Measurements from ENCODE around the gene ST8SIA5.

The ST8SIA5 gene

DNA sequence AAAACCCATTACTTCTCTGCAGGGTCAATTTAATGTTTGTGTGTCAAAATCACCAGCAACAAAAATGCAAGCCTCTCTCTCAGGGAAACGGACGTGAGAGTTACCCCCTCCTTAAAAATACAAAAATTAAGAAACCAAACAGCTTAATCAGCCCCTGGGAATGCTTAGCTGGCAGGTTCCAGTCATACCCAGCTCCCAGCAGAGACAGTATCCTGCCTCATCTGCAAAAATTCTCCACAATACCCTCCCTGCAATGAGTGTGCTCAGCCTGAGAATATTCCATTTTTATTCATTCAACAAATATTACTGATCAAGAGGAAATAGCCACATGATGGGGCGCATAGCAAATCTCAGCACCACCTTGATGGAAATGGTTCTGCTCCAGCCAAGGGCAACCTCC, 36.3 kb downstream of the ST8SIA5 start:
- TF ChIP-seq, protein P1, sequence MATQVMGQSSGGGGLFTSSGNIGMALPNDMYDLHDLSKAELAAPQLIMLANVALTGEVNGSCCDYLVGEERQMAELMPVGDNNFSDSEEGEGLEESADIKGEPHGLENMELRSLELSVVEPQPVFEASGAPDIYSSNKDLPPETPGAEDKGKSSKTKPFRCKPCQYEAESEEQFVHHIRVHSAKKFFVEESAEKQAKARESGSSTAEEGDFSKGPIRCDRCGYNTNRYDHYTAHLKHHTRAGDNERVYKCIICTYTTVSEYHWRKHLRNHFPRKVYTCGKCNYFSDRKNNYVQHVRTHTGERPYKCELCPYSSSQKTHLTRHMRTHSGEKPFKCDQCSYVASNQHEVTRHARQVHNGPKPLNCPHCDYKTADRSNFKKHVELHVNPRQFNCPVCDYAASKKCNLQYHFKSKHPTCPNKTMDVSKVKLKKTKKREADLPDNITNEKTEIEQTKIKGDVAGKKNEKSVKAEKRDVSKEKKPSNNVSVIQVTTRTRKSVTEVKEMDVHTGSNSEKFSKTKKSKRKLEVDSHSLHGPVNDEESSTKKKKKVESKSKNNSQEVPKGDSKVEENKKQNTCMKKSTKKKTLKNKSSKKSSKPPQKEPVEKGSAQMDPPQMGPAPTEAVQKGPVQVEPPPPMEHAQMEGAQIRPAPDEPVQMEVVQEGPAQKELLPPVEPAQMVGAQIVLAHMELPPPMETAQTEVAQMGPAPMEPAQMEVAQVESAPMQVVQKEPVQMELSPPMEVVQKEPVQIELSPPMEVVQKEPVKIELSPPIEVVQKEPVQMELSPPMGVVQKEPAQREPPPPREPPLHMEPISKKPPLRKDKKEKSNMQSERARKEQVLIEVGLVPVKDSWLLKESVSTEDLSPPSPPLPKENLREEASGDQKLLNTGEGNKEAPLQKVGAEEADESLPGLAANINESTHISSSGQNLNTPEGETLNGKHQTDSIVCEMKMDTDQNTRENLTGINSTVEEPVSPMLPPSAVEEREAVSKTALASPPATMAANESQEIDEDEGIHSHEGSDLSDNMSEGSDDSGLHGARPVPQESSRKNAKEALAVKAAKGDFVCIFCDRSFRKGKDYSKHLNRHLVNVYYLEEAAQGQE (IDR thresholded peaks at IDR 0.05; ENCODE audit: low read depth), result no peak
- TF ChIP-seq CEBPB (IDR thresholded peaks at IDR 0.05) (no peak), ZBTB7A (IDR thresholded peaks at IDR 0.05; ENCODE audit: low read depth) (no peak), EP300 (IDR thresholded peaks at IDR 0.05; ENCODE audit: borderline replicate concordance) (no peak), NFIC (IDR thresholded peaks at IDR 0.05) (no peak), TEAD4 (IDR thresholded peaks at IDR 0.05) (no peak), CREB1 (IDR thresholded peaks at IDR 0.05; ENCODE audit: low read depth) (no peak), TCF12 (IDR thresholded peaks at IDR 0.05; ENCODE audit: low read depth) (no peak), RAD21 (IDR thresholded peaks at IDR 0.05; ENCODE audit: low read depth) (no peak)
- TF ChIP-seq, protein P2, sequence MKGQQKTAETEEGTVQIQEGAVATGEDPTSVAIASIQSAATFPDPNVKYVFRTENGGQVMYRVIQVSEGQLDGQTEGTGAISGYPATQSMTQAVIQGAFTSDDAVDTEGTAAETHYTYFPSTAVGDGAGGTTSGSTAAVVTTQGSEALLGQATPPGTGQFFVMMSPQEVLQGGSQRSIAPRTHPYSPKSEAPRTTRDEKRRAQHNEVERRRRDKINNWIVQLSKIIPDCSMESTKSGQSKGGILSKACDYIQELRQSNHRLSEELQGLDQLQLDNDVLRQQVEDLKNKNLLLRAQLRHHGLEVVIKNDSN (IDR thresholded peaks at IDR 0.05), result no peak
- TF ChIP-seq, protein P3, sequence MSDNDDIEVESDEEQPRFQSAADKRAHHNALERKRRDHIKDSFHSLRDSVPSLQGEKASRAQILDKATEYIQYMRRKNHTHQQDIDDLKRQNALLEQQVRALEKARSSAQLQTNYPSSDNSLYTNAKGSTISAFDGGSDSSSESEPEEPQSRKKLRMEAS (IDR thresholded peaks at IDR 0.05), result no peak

DNA sequence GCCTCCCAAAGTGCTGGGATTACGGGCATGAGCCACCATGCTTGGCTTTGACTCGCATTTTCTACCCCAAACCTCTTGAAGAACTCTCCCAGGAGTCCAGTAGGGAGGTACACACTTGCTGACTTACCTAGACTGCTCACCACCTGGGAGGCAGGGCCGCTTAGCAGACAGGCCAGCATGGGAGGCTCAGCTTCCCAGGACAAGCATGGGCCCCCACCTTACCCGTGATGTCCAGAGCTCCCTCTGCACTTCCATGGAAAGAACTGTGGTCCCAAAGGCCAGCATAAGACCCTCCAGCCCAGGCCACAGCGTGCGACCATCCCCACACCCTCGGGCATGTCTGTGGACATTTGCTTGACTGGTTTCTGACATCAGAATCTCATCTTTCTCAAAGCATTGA, 36.8 kb downstream of the ST8SIA5 start:
- TF ChIP-seq TAF1 (IDR thresholded peaks at IDR 0.05; ENCODE audit: low read depth) (no peak), NFIC (IDR thresholded peaks at IDR 0.05) (no peak), ZBTB7A (IDR thresholded peaks at IDR 0.05; ENCODE audit: low read depth) (no peak), EP300 (IDR thresholded peaks at IDR 0.05; ENCODE audit: borderline replicate concordance) (no peak), CREB1 (IDR thresholded peaks at IDR 0.05; ENCODE audit: low read depth) (no peak), FOXM1 (IDR thresholded peaks at IDR 0.05; ENCODE audit: borderline replicate concordance, low read depth) (no peak), CEBPB (IDR thresholded peaks at IDR 0.05) (no peak)
- TF ChIP-seq, protein P1 (IDR thresholded peaks at IDR 0.05; ENCODE audit: low read depth), result no peak

DNA sequence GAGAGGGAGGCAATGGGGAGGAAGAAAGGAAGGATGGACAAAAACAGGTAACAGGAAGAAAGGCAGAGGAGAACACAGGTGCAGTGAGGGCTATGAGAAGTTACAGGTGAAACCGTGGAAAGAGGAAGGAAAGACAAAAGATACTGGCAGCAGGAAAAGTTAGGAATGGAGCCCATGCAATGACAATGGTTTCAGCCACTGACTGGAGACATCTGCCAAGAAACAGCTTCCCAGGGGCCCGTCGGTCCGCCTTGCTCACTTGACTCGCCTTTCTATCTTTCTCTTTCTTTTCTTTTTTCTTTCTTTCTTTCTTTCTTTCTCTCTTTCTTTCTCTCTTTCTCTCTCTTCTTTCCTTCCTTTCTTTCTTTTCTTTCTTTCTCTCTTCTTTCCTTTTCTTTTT, 37.5 kb downstream of the ST8SIA5 start:
- TF ChIP-seq ZBTB7A (IDR thresholded peaks at IDR 0.05; ENCODE audit: low read depth), result no peak
- TF ChIP-seq FOXM1 (IDR thresholded peaks at IDR 0.05; ENCODE audit: borderline replicate concordance, low read depth), result no peak
- TF ChIP-seq RAD21 (IDR thresholded peaks at IDR 0.05; ENCODE audit: low read depth), result no peak
- no peak for TF ChIP-seq TEAD4 (IDR thresholded peaks at IDR 0.05)
- no peak for TF ChIP-seq CEBPB (IDR thresholded peaks at IDR 0.05)
- TF ChIP-seq EGR1 (IDR thresholded peaks at IDR 0.05), result no peak
- TF ChIP-seq, protein P3 (IDR thresholded peaks at IDR 0.05), result no peak
- TF ChIP-seq, protein P1 (IDR thresholded peaks at IDR 0.05; ENCODE audit: low read depth), result no peak
- no peak for TF ChIP-seq NFIC (IDR thresholded peaks at IDR 0.05)
- no peak for TF ChIP-seq TAF1 (IDR thresholded peaks at IDR 0.05; ENCODE audit: low read depth)
- no peak for TF ChIP-seq TCF12 (IDR thresholded peaks at IDR 0.05; ENCODE audit: low read depth)
- TF ChIP-seq EP300 (IDR thresholded peaks at IDR 0.05; ENCODE audit: borderline replicate concordance), result no peak
- TF ChIP-seq CREB1 (IDR thresholded peaks at IDR 0.05; ENCODE audit: low read depth), result no peak
- TF ChIP-seq, protein P2 (IDR thresholded peaks at IDR 0.05), result no peak
- no peak for TF ChIP-seq YY1 (IDR thresholded peaks at IDR 0.05; ENCODE audit: low read depth)

DNA sequence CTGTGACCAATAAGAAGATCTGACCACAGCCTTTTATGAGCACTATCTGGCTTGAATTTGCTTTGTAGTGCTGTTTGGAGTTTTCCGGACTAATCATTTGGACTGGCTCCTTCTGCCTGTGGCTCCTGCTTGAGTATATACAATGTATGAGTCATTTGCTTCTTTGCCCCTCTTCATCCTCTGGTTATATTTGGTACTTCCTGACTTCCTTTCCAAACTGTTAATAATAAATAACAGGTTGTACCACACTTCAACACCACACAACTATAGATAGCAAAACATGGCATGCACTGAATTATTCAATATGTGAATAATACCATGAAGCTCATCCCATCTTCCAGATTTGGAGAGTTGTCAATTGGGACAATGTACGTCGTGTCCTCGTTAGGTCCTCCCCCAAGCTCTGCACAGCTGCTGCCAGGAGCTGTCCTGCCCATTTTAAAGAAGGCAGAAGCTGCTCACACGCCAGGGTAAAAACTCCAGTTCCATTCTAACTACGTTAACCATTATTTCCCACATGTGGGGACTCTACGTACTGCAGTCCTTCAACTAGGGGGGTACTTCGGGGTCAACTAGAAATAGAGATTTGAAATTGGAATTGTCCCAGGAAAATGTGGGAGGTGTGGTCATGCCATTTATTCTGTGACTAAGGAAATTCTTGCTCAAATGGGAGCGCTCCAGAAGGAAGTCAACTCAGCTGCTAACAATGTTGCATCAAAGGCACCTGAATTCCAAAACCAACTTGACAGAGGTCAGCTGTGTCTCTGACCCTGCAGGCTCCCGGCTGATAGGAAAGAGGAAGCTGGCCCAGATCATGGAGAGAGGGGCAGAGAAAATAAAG, 38.1 kb downstream of the ST8SIA5 start:
- TF ChIP-seq NFIC (IDR thresholded peaks at IDR 0.05) (no peak), TEAD4 (IDR thresholded peaks at IDR 0.05) (no peak), TAF1 (IDR thresholded peaks at IDR 0.05; ENCODE audit: low read depth) (no peak), TCF12 (IDR thresholded peaks at IDR 0.05; ENCODE audit: low read depth) (no peak), ZBTB7A (IDR thresholded peaks at IDR 0.05; ENCODE audit: low read depth) (no peak), YY1 (IDR thresholded peaks at IDR 0.05; ENCODE audit: low read depth) (no peak), EP300 (IDR thresholded peaks at IDR 0.05; ENCODE audit: borderline replicate concordance) (no peak), CREB1 (IDR thresholded peaks at IDR 0.05; ENCODE audit: low read depth) (no peak), CEBPB (IDR thresholded peaks at IDR 0.05) (no peak), EGR1 (IDR thresholded peaks at IDR 0.05) (no peak), FOXM1 (IDR thresholded peaks at IDR 0.05; ENCODE audit: borderline replicate concordance, low read depth) (no peak)
- TF ChIP-seq, protein P2 (IDR thresholded peaks at IDR 0.05), result no peak
- TF ChIP-seq, protein P3 (IDR thresholded peaks at IDR 0.05), result no peak
- TF ChIP-seq, protein P1 (IDR thresholded peaks at IDR 0.05; ENCODE audit: low read depth), result no peak
